Measurements from ENCODE around the gene HOXA10. TPM values are rescaled to one million over a fixed set of nuclear protein-coding genes. Genes with fewer than 3 reads are reported as not detected.

Gene HOXA10
- total RNA-seq, 1 experiment from 2014 or later, result not detected

DNA sequence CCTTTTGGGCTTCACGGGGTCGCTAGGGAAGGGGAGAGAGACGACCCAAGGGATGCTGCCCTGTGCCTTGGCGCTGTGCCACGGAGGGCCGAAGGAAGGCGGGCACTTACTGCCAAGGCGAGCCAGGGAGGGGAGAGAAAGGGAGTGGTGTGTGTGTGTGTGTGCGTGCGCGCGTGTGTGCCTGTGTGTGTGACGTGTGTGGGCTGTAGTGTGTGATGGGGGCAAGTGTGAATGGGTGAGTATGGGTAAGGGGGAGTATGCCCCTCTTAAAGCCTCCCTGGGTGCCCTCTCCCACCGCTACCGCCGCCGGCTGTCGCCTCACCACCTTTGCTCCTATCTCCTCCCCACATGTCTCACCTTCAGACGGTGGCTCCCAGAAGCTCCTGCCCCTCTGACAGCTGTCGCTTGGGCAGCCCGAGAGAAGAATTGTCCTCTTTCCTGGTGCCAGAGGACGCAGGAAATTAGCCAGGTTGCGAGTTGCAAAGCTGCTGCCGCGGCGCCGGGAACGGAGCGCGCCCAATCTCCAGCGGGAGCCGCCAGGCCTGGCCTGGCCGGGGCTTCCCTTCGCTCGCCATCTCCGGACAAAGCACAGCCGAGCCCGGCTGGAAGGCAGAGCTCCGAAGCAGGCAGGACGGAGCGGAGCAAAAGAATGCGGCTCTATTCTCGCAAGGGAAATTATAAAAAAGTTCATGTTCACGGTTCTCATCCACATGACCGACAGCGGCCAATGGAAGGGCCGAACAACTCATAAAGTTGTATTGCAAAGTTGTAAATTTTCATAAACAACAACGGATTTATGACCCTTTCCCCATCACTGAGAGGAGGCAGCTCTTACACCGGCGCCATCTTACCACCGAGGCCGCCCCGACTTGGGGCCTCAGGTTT lies 21.9 kb downstream of the HOXA10 start, which contains the start of gene HOXA3:
TSS of gene HOXA3 (minus strand) at position 653 of the 885 bp plus-strand sequence. CDS start 41,943 bp downstream, outside the sequence.
- H2BK12ac ChIP-seq (ENCODE audit: insufficient read length, low read depth, low read length), result no peak within 1 kb of the TSS

More for the DNA sequence above, 21.9 kb downstream of the HOXA10 start, which contains the start of gene HOXA3:
- Histone ChIP-seq H3K23me2 (ENCODE audit: insufficient read length, low read depth, low read length, poor library complexity, severe bottlenecking) (peaks cover 4% of the 10 kb centered on the region), H3K14ac (ENCODE audit: insufficient read depth, low read length) (no peak within 1 kb of the TSS), H4K8ac (replicated peaks; ENCODE audit: insufficient read length, low read depth, low read length) (no peak within 1 kb of the TSS), H3K4me1 (ENCODE audit: insufficient read depth, low read length) (no peaks in the 10 kb centered on the region), H3K27ac (ENCODE audit: insufficient read length, low read depth, low read length) (no peak within 1 kb of the TSS), H3K9ac (ENCODE audit: extremely low read depth, insufficient read length, low read length) (no peak within 1 kb of the TSS), H3K27me3 (ENCODE audit: insufficient read depth, low read length) (peaks cover 97% of the 10 kb centered on the region), H2BK5ac (ENCODE audit: insufficient read length, low read length) (no peak within 1 kb of the TSS), H3K4me2 (ENCODE audit: insufficient read depth, insufficient read length, low read length) (no peak within 1 kb of the TSS), H2BK15ac (ENCODE audit: low read depth, low read length) (no peak within 1 kb of the TSS), H2AK5ac (ENCODE audit: insufficient read length, low read length) (no peak within 1 kb of the TSS), H3K79me1 (ENCODE audit: insufficient read depth, low read depth, low read length, poor library complexity, severe bottlenecking) (no peaks in the 10 kb centered on the region), H3K79me2 (ENCODE audit: insufficient read depth, low read length) (no peaks in the 10 kb centered on the region), H2BK20ac (ENCODE audit: low read depth, low read length, poor library complexity, severe bottlenecking) (no peak within 1 kb of the TSS), H2AFZ (ENCODE audit: low read length) (no peak within 1 kb of the TSS), H4K91ac (ENCODE audit: insufficient read length, low read depth, low read length) (no peak within 1 kb of the TSS), H4K20me1 (ENCODE audit: control insufficient read depth, insufficient read depth, insufficient read length) (no peaks in the 10 kb centered on the region), H3K4ac (ENCODE audit: low read depth, low read length) (no peak within 1 kb of the TSS), H3K56ac (ENCODE audit: insufficient read length, low read depth, low read length) (no peak within 1 kb of the TSS), H4K5ac (ENCODE audit: insufficient read length, low read depth, low read length) (no peak within 1 kb of the TSS), H3K18ac (ENCODE audit: insufficient read length, low read depth, low read length) (no peak within 1 kb of the TSS), H3K9me3 (ENCODE audit: control insufficient read depth, low read depth, low read length) (no peaks in the 10 kb centered on the region), H3K23ac (ENCODE audit: insufficient read length, low read depth, low read length) (no peak within 1 kb of the TSS), H3T11ph (ENCODE audit: low read length) (no peak within 1 kb of the TSS), H2BK120ac (ENCODE audit: low read depth, low read length, poor library complexity, severe bottlenecking) (no peak within 1 kb of the TSS)
- WGBS (ENCODE audit: extremely low coverage, insufficient read length, low lambda C conversion rate), result no CpG with 5 or more reads among the region's 53 CpGs
- Mint-ChIP-seq H3K27me3 (ENCODE audit: low read depth) (peaks cover 100% of the 10 kb centered on the region), H3K36me3 (ENCODE audit: insufficient read depth in 1 of 3, low read depth in 3 of 3) (peaks cover 0 to 6% (median 0%) of the 10 kb centered on the region in 3 experiments; a peak in 3 of 7 replicates), H3K4me3 (peak within 1 kb of the TSS in 1 of 2 experiments; percentile 66; a peak in 3 of 5 replicates), H3K27ac (no peak within 1 kb of the TSS), H3K4me1 (peaks cover 13 to 30% of the 10 kb centered on the region in 2 experiments), H3K9me3 (peaks cover 17 to 23% of the 10 kb centered on the region in 2 experiments)
- DNase-seq, result no peak
- TF ChIP-seq, protein P1, sequence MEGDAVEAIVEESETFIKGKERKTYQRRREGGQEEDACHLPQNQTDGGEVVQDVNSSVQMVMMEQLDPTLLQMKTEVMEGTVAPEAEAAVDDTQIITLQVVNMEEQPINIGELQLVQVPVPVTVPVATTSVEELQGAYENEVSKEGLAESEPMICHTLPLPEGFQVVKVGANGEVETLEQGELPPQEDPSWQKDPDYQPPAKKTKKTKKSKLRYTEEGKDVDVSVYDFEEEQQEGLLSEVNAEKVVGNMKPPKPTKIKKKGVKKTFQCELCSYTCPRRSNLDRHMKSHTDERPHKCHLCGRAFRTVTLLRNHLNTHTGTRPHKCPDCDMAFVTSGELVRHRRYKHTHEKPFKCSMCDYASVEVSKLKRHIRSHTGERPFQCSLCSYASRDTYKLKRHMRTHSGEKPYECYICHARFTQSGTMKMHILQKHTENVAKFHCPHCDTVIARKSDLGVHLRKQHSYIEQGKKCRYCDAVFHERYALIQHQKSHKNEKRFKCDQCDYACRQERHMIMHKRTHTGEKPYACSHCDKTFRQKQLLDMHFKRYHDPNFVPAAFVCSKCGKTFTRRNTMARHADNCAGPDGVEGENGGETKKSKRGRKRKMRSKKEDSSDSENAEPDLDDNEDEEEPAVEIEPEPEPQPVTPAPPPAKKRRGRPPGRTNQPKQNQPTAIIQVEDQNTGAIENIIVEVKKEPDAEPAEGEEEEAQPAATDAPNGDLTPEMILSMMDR (conservative IDR thresholded peaks at IDR 0.05), result no peak
